GM23338 (cell line): Measurements from ENCODE around the gene TMEM120B. TPM values are rescaled to one million over a fixed set of nuclear protein-coding genes. Genes with fewer than 3 reads are reported as not detected.

Source experiments
- ATAC-seq: fragments of 200-7000 bp; cut with Tn5 transposase; 3 replicates; pipeline ENCODE4 v1.9.1; 2020
- DNase-seq: peaks from one replicate; pipeline ENCODE4 v3.0.0-alpha.2; 2015; ENCODE audit warnings: low spot score
- H2AFZ ChIP-seq: fragments of 200-600 bp; sonication (generic); 2 replicates; pipeline ENCODE4 v1.8.0; 2016; ENCODE audit warnings: antibody characterized with exemption, mild to moderate bottlenecking, moderate library complexity
- H3F3A ChIP-seq: fragments of 200-600 bp; sonication (generic); replicated peaks from 2 replicates; pipeline ENCODE4 v1.8.0; 2017; ENCODE audit warnings: antibody characterized with exemption, mixed run types, low read depth
- H3K27ac ChIP-seq: fragments of 200-600 bp; sonication (generic); 2 replicates; pipeline ENCODE4 v1.6.1; 2016; ENCODE audit warnings: low read depth
- H3K27me3 ChIP-seq: fragments of 200-600 bp; sonication (generic); 2 replicates; pipeline ENCODE4 v1.8.0; 2016; ENCODE audit warnings: mild to moderate bottlenecking, mixed run types, moderate library complexity; ENCODE audit not compliant: insufficient read depth
- H3K36me3 ChIP-seq: fragments of 200-600 bp; sonication (generic); 2 replicates; pipeline ENCODE4 v1.8.0; 2016; ENCODE audit warnings: mild to moderate bottlenecking; ENCODE audit not compliant: insufficient read depth
- H3K4me1 ChIP-seq: fragments of 200-600 bp; sonication (generic); 2 replicates; pipeline ENCODE4 v1.8.0; 2016; ENCODE audit warnings: mild to moderate bottlenecking, moderate library complexity; ENCODE audit not compliant: insufficient read depth
- H3K4me2 ChIP-seq: fragments of 200-600 bp; sonication (generic); 2 replicates; pipeline ENCODE4 v1.7.1; 2017; ENCODE audit warnings: mixed run types
- H3K4me3 ChIP-seq: fragments of 200-600 bp; sonication (generic); 2 replicates; pipeline ENCODE4 v1.6.1; 2016; ENCODE audit warnings: mixed run types
- H3K79me2 ChIP-seq: fragments of 200-600 bp; sonication (generic); replicated peaks from 2 replicates; pipeline ENCODE4 v1.8.0; 2017; ENCODE audit warnings: mild to moderate bottlenecking; ENCODE audit not compliant: insufficient read depth
- H3K9me2 ChIP-seq: fragments of 200-600 bp; sonication (generic); 2 replicates; pipeline ENCODE4 v1.8.0; 2017; ENCODE audit not compliant: insufficient read depth
- H4K20me1 ChIP-seq: fragments of 200-600 bp; sonication (generic); replicated peaks from 2 replicates; pipeline ENCODE4 v1.8.0; 2017; ENCODE audit warnings: mild to moderate bottlenecking; ENCODE audit not compliant: insufficient read depth
- H3K27ac Mint-ChIP-seq: 2 replicates; pipeline ENCODE4 v1.8.0; 2020; ENCODE audit warnings: inconsistent platforms, mild to moderate bottlenecking, moderate library complexity, mixed read lengths
- H3K27me3 Mint-ChIP-seq: 3 replicates; pipeline ENCODE4 v1.8.0; 2022; ENCODE audit warnings: low read depth, mild to moderate bottlenecking, moderate library complexity, mixed read lengths, inconsistent platforms; ENCODE audit not compliant: insufficient read depth, poor library complexity
- H3K36me3 Mint-ChIP-seq: 3 replicates; pipeline ENCODE4 v1.8.0; 2021; ENCODE audit warnings: low read depth, mild to moderate bottlenecking, inconsistent platforms, moderate library complexity, mixed read lengths
- H3K4me1 Mint-ChIP-seq: 3 replicates; pipeline ENCODE4 v1.8.0; 2020; ENCODE audit warnings: mild to moderate bottlenecking, inconsistent platforms, mixed read lengths
- H3K4me3 Mint-ChIP-seq: 3 replicates; pipeline ENCODE4 v1.8.0; 2021; ENCODE audit warnings: moderate library complexity, mild to moderate bottlenecking, inconsistent platforms, mixed read lengths
- H3K9me3 Mint-ChIP-seq: 3 replicates; pipeline ENCODE4 v1.8.0; 2020; ENCODE audit warnings: moderate library complexity, mild to moderate bottlenecking, inconsistent platforms, mixed read lengths
- CREB1 ChIP-seq: fragments of 250-450 bp; sonication (Bioruptor Pico); IDR thresholded peaks from 2 replicates; pipeline ENCODE4 v1.5.0; 2020; ENCODE audit warnings: low read depth, mild to moderate bottlenecking, moderate library complexity
- EZH2 ChIP-seq: fragments of 200-600 bp; sonication (generic); IDR thresholded peaks from one replicate; pipeline ENCODE4 v1.8.0; 2017; ENCODE audit warnings: antibody characterized with exemption, mild to moderate bottlenecking, low read depth; ENCODE audit not compliant: unreplicated experiment
- JUNB ChIP-seq: IDR thresholded peaks from one replicate; pipeline ENCODE4 v1.6.1; 2016; ENCODE audit warnings: antibody characterized with exemption; ENCODE audit not compliant: unreplicated experiment
- NANOG ChIP-seq: IDR thresholded peaks from 2 replicates; pipeline ENCODE4 v1.6.1; 2016; ENCODE audit warnings: antibody characterized with exemption, borderline replicate concordance
- POLR2AphosphoS5 ChIP-seq: IDR thresholded peaks from 2 replicates; pipeline ENCODE4 v1.6.1; 2016; ENCODE audit warnings: antibody characterized with exemption, low read depth
- STAT1 ChIP-seq: IDR thresholded peaks from one replicate; pipeline ENCODE4 v1.6.1; 2016; ENCODE audit warnings: antibody characterized with exemption; ENCODE audit not compliant: unreplicated experiment
- ZNF331 ChIP-seq: fragments of 250-450 bp; sonication (Bioruptor Pico); IDR thresholded peaks from 2 replicates; pipeline ENCODE4 v1.5.0; 2020; ENCODE audit warnings: low read depth, mild to moderate bottlenecking, moderate library complexity
- polyA plus RNA-seq: library from polyadenylated mRNA; unstranded; fragments of >200 nt; fragmentation: Nextera tagmentation; extraction: Ambion mirVana; gene quantifications from 2 replicates; pipeline ENCODE4 v1.2.1, GENCODE V29; 2016
- total RNA-seq: library from RNA; depleted of rRNA; stranded (reverse); fragments of >200 nt; shearing (Covaris generic); gene quantifications from 2 replicates; pipeline ENCODE4 v1.2.3, GENCODE V29; 2014
- TF ChIP-seq, protein P1 (sequence below): IDR thresholded peaks from one replicate; pipeline ENCODE4 v1.6.1; 2018; ENCODE audit warnings: antibody characterized with exemption; ENCODE audit not compliant: unreplicated experiment
- TF ChIP-seq, protein P2 (sequence below): IDR thresholded peaks from 2 replicates; pipeline ENCODE4 v1.6.1; 2016; ENCODE audit warnings: antibody characterized with exemption
- TF ChIP-seq, protein P3 (sequence below): fragments of 250-450 bp; sonication (Bioruptor Pico); IDR thresholded peaks from 2 replicates; pipeline ENCODE4 v1.5.0; 2020; ENCODE audit warnings: mild to moderate bottlenecking, moderate library complexity

TMEM120B gene
- total and polyA plus RNA-seq, 2 experiments from 2014 or later, result 15.0 to 36.0 TPM

DNA sequence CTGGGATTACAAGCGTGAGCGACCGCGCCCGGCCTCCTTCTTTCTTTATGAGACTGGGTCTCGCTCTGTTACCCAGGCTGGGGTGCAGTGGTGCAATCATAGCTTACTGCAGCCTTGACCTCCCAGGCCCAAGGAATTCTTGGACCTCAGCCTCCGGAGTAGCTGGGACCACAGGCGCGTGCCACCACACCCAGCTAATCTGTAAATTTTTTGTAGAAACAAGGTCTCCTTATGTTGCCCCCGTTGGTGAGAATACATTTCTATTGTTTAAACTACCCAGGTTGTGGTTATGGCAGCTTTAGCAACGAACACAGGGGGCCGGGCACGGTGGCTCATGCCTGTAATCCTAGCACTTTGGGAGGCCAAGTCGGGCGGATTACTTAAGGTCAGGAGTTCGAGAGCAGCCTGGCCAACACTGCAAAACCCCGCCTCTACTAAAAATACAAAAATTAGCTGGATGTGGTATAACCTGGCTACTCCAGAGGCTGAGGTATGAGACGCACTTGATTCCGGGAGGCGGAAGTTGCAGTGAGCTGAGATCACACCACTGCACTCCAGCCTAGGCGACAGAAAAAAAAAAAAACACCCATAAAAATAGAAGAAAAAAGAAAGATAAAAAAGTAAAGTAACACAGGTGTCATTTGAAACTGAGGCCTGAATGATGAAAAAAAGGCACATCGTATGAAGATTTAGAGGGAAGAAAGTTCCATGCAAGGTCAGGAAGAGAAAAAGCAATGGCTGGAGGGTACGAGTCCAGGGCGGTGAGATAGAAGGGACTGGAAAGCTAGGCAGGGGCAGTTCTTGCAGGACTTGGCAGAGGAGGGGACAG is 977 bp upstream of the TMEM120B start (continued):
- TF ChIP-seq, protein P1, sequence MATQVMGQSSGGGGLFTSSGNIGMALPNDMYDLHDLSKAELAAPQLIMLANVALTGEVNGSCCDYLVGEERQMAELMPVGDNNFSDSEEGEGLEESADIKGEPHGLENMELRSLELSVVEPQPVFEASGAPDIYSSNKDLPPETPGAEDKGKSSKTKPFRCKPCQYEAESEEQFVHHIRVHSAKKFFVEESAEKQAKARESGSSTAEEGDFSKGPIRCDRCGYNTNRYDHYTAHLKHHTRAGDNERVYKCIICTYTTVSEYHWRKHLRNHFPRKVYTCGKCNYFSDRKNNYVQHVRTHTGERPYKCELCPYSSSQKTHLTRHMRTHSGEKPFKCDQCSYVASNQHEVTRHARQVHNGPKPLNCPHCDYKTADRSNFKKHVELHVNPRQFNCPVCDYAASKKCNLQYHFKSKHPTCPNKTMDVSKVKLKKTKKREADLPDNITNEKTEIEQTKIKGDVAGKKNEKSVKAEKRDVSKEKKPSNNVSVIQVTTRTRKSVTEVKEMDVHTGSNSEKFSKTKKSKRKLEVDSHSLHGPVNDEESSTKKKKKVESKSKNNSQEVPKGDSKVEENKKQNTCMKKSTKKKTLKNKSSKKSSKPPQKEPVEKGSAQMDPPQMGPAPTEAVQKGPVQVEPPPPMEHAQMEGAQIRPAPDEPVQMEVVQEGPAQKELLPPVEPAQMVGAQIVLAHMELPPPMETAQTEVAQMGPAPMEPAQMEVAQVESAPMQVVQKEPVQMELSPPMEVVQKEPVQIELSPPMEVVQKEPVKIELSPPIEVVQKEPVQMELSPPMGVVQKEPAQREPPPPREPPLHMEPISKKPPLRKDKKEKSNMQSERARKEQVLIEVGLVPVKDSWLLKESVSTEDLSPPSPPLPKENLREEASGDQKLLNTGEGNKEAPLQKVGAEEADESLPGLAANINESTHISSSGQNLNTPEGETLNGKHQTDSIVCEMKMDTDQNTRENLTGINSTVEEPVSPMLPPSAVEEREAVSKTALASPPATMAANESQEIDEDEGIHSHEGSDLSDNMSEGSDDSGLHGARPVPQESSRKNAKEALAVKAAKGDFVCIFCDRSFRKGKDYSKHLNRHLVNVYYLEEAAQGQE, result no peak
- TF ChIP-seq, protein P2, sequence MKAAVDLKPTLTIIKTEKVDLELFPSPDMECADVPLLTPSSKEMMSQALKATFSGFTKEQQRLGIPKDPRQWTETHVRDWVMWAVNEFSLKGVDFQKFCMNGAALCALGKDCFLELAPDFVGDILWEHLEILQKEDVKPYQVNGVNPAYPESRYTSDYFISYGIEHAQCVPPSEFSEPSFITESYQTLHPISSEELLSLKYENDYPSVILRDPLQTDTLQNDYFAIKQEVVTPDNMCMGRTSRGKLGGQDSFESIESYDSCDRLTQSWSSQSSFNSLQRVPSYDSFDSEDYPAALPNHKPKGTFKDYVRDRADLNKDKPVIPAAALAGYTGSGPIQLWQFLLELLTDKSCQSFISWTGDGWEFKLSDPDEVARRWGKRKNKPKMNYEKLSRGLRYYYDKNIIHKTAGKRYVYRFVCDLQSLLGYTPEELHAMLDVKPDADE, result no peak

DNA sequence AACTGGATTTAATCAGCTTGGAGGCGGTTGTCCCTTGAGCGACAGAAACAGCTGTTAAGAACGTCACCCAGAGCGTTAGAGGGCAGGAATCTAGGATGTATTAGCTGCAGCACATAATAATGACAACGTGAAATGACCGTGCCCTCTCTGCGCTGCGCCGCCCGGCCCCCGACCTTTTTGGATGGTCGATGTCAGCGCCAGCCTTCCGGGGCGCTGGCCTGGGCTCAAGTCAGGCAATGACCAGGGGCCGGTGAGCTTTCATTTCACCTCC is 427 bp upstream of the TMEM120B start:
- TF ChIP-seq NANOG, result no peak
- TF ChIP-seq ZNF331 (CRISPR knock-in tag), result no peak
- no peak for TF ChIP-seq JUNB
- TF ChIP-seq, protein P3, sequence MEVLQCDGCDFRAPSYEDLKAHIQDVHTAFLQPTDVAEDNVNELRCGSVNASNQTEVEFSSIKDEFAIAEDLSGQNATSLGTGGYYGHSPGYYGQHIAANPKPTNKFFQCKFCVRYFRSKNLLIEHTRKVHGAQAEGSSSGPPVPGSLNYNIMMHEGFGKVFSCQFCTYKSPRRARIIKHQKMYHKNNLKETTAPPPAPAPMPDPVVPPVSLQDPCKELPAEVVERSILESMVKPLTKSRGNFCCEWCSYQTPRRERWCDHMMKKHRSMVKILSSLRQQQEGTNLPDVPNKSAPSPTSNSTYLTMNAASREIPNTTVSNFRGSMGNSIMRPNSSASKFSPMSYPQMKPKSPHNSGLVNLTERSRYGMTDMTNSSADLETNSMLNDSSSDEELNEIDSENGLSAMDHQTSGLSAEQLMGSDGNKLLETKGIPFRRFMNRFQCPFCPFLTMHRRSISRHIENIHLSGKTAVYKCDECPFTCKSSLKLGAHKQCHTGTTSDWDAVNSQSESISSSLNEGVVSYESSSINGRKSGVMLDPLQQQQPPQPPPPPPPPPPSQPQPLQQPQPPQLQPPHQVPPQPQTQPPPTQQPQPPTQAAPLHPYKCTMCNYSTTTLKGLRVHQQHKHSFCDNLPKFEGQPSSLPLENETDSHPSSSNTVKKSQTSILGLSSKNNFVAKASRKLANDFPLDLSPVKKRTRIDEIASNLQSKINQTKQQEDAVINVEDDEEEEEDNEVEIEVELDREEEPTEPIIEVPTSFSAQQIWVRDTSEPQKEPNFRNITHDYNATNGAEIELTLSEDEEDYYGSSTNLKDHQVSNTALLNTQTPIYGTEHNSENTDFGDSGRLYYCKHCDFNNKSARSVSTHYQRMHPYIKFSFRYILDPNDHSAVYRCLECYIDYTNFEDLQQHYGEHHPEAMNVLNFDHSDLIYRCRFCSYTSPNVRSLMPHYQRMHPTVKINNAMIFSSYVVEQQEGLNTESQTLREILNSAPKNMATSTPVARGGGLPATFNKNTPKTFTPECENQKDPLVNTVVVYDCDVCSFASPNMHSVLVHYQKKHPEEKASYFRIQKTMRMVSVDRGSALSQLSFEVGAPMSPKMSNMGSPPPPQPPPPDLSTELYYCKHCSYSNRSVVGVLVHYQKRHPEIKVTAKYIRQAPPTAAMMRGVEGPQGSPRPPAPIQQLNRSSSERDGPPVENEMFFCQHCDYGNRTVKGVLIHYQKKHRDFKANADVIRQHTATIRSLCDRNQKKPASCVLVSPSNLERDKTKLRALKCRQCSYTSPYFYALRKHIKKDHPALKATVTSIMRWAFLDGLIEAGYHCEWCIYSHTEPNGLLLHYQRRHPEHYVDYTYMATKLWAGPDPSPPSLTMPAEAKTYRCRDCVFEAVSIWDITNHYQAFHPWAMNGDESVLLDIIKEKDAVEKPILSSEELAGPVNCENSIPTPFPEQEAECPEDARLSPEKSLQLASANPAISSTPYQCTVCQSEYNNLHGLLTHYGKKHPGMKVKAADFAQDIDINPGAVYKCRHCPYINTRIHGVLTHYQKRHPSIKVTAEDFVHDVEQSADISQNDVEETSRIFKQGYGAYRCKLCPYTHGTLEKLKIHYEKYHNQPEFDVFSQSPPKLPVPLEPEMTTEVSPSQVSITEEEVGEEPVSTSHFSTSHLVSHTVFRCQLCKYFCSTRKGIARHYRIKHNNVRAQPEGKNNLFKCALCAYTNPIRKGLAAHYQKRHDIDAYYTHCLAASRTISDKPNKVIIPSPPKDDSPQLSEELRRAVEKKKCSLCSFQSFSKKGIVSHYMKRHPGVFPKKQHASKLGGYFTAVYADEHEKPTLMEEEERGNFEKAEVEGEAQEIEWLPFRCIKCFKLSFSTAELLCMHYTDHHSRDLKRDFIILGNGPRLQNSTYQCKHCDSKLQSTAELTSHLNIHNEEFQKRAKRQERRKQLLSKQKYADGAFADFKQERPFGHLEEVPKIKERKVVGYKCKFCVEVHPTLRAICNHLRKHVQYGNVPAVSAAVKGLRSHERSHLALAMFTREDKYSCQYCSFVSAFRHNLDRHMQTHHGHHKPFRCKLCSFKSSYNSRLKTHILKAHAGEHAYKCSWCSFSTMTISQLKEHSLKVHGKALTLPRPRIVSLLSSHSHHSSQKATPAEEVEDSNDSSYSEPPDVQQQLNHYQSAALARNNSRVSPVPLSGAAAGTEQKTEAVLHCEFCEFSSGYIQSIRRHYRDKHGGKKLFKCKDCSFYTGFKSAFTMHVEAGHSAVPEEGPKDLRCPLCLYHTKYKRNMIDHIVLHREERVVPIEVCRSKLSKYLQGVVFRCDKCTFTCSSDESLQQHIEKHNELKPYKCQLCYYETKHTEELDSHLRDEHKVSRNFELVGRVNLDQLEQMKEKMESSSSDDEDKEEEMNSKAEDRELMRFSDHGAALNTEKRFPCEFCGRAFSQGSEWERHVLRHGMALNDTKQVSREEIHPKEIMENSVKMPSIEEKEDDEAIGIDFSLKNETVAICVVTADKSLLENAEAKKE (CRISPR knock-in tag), result no peak
- TF ChIP-seq STAT1, result no peak
- TF ChIP-seq CREB1, result no peak
- no peak for TF ChIP-seq POLR2AphosphoS5
- no peak for TF ChIP-seq EZH2
- peak; percentile 50 for ATAC-seq
- Histone ChIP-seq H3K27ac (peak overlapping the region; percentile 84; the same call in 1 of the 2 replicates), H3K36me3 (no peaks in the 10 kb centered on the region), H3K4me2 (peak overlapping the region; percentile 84), H3K4me3 (peak overlapping the region; percentile 78), H3F3A (peaks cover 20% of the 10 kb centered on the region; the same call in 1 of the 2 replicates), H2AFZ (peak overlapping the region; percentile 97), H3K9me2 (no peaks in the 10 kb centered on the region), H3K4me1 (peaks cover 12% of the 10 kb centered on the region), H3K27me3 (no peaks in the 10 kb centered on the region), H4K20me1 (peaks cover 20% of the 10 kb centered on the region), H3K79me2 (peaks cover 44% of the 10 kb centered on the region)
- peaks cover 30% of the 10 kb centered on the region for H3K4me1 Mint-ChIP-seq
- H3K36me3 Mint-ChIP-seq, result peaks cover 20% of the 10 kb centered on the region
- peaks cover 12% of the 10 kb centered on the region for H3K27me3 Mint-ChIP-seq
- peak; percentile 62 for DNase-seq
- H3K4me3 Mint-ChIP-seq, result peak overlapping the region; percentile 90
- H3K27ac Mint-ChIP-seq, result peak overlapping the region; percentile 90
- H3K9me3 Mint-ChIP-seq, result no peaks in the 10 kb centered on the region; the same call in 1 of the 3 replicates
